ENCODE results near the gene SFMBT2.

Gene SFMBT2

GRCh38 chr10:7298495-7298894 lies 112.3 kb downstream of the SFMBT2 start:
- no peak for DNase-seq (ENCODE audit: low spot score)

- no peak for DNase-seq (ENCODE audit: low spot score)
Observed at GRCh38 chr10:7297094-7297493, 113.7 kb downstream of the SFMBT2 start.

GRCh38 chr10:7296648-7297047 lies 114.2 kb downstream of the SFMBT2 start:
- DNase-seq (ENCODE audit: low spot score) = no peak

GRCh38 chr10:7296076-7296475 lies 114.8 kb downstream of the SFMBT2 start:
- no peak for DNase-seq (ENCODE audit: low spot score)

- no peak for DNase-seq (ENCODE audit: low spot score)
Observed at GRCh38 chr10:7293378-7293920, 117.4 kb downstream of the SFMBT2 start.

DNA sequence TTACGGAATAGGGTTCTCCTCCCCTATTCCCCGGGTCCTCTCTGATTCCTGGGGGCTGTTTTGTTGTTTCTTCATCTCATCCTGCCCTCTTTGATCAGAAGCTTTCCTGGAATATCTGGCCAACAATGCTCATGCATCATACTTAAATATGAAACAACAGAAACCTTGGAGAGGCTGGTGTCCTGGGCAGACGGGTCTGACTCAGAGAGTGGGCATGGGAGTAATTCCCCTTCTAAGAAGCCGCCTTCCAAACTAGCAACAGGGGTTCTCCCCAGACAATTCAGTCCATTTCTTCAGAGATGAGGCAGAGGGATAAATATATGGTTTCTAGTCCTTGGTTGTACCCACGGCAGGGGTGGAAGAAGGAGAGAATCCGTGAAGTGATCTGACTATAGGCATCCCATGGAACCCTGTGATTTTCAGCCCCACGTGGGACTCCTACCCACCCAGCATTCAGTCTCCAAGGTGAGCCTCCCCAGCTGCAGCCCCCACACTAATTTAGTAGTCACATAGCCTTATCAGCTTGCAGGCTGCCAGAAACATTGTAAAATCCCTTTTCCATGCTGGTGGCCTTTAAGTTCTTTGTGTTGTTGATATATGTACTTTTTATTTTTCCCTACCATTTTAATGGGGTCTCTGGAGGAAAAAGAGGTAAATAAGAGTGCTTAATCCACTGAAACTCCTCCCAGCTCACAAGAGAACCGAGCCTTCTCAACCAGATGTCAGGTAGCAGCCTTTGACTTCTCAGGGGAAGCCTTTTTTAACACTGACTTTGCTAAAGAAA lies 119.2 kb downstream of the SFMBT2 start:
- no peak for DNase-seq (ENCODE audit: low spot score)

- DNase-seq (ENCODE audit: low spot score) = no peak
Observed at GRCh38 chr10:7288060-7288690, 122.7 kb downstream of the SFMBT2 start.

DNA sequence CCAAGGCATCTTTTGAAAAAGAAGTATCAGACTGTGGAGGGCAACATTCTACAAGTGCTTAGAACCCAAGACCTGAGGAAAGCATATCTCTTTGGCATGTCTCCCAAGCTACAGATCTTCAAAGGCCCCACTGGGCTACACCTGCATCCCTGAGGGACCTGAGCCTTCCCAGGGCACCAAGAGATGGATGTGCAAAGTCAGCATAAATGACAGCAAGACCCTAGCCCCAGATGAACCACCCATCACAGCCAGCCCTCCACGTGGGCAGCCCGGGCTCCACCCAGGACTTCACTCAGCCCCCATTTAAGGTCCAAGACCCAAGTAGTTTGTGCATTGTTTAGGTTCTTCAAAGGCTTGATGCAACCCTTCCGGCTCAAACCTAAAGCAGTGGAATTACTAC lies 123.5 kb downstream of the SFMBT2 start:
- DNase-seq (ENCODE audit: low spot score) = no peak

DNA sequence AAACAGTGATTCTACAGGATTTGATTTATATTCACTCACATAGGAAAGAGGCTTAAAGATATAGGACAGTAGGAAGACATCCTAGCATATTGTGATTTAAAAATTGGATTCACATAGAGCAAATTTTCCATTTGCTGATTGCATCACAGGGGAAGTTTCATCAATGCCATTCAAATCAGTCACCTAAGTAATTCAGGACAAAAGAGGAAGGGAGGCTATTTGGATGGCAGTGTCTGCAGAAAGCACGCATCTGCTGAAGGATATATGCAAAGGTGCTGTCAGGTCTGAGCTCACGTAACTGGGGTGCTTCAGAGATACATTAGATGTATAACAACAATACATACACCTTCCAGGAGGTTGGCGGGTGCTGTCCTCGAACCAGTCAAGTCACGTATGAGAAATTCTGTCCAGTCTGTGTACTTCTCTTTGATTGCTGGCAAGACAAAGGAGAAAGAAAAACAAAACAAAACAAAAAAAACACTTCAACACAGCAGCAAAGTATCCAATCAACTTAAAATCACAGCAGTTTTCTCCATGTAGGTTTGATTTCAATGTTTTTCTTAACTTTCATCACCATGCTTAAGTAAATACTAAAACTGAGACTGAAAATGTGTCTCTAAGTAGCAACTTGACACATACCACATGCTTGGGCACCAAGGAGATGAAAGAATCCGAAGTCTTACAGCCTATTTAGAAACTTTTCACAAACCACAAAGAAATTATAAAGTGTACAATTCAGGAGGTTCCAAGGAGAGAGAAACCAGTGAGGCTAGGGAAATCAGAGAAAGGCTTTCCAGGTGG lies 125.1 kb downstream of the SFMBT2 start:
- no peak for DNase-seq (ENCODE audit: low spot score)

DNA sequence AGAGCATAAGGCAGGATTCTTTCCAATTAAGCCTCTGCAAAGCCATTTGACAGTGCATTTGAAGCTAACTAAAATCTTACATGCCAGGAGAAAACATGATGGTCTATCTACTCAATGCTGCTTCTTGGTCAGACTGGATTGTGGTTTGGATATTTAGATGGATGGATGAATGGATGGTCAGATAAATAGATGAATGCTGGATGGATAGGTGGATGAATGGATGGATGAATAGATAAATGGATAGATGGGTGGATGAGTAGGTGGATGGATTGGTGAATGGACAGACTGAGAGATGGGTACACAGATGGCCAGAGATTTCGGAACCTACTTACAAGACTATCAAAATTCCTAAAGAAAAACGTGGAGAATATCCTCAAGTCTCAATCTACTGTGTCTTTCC lies 127.6 kb downstream of the SFMBT2 start:
- no peak for DNase-seq (ENCODE audit: low spot score)

DNA sequence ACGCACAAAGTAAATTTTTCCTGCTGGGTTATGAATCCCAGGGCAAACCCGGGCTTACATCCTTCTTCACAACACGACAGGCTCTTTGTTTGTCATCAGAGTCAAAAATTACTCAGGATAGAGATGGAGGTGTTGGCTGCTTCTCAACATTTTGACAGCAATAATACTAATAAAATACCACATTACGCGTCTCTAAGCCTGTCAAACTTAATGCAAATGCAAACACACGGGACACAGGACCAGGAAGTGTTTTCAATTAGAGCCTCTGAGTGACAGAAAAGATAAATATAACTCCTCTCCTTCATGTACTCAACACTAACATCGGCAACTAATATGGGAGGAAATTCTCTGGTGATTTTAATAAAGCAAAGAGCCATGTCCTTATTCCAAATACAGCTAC lies 128.4 kb downstream of the SFMBT2 start:
- DNase-seq (ENCODE audit: low spot score) = no peak

DNA sequence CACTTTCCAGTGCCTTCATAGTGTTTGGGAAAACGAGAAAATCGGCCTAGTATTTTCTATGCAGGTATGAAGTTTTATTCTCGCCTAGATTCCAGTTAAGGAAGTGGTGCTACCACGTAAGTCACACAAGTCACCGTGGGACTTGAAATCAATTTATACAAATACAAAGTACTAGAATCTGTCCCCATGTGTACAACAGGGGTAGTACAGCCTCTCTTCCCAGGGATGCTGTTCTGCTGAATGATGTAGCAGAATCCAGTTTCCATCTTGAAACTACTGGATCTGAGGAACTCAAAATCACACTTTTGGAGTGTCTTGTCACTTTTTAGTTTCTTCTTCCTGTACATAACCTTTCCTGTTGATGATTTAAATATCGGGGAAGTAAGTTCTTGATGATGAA lies 129.4 kb downstream of the SFMBT2 start:
- DNase-seq (ENCODE audit: low spot score) = no peak

GRCh38 chr10:7279303-7279702 lies 131.5 kb downstream of the SFMBT2 start:
- no peak for DNase-seq (ENCODE audit: low spot score)

DNA sequence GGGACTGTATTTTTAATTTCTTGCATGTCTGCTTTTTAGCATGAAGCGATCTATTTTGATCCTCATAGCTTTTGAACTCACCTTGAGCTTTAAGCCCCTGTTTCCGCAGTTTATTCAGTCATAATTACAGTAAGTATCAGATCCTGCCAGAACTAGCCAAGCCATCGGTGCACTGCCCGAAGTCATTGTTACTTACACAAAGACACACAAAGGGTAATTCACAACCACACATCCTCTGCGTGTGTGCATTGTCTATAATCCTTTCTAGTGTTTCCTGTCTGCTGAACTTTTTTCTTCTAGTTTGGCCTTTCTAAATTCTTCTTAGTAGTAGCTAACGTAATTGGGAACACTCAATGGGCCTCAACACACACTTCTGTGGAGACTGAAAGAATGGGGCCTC lies 133.0 kb downstream of the SFMBT2 start:
- no peak for DNase-seq (ENCODE audit: low spot score)

DNA sequence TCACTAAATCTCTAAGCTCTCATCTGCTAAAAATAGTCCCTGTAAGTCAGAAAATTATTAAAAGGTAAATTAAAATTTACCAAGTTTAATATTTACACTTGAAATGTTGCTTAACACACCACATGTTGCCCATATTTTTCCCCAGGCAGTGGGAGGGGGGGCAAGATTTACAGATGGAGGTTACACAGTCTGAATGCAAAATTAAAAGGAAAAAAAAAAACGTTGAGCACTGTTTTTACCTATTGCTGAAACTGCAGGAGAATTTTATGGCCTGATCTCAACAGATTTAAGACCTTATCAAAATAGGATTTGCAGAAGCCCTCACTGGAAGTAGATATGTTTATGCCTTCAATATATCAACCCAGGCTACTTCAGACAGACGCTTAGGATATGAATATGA lies 133.4 kb downstream of the SFMBT2 start:
- DNase-seq (ENCODE audit: low spot score) = no peak

DNA sequence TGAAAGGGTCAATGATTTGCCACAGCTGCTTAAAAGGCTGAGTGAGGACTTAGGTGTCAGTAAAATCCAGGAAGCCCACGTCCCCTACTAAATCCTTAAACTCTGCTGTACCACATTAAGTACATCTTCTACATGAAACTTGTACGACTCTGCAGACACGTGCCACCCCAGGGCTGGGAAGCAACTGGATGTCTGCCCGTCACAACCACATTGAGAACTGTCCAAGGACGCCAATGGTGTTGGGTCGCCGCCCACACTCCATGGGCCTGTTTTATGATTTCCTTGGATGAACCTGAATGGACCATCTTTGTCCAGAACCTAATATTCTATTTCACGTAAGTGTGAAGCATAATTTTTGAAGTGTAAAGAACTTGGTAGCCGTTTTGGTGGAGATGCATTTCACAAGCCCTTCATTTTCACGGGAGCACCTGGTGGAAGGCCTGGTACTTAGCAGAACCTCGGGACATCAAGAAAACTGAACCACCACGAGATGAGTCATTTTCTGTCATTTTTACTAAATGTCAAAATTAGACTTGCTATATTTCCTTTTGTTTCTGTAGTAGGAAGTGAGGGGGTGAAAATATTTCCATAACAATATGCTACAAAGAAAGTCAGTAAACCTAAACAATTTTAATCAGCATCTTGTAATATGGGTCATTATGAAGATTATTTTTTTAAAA lies 134.9 kb downstream of the SFMBT2 start:
- DNase-seq (ENCODE audit: low spot score) = no peak

DNA sequence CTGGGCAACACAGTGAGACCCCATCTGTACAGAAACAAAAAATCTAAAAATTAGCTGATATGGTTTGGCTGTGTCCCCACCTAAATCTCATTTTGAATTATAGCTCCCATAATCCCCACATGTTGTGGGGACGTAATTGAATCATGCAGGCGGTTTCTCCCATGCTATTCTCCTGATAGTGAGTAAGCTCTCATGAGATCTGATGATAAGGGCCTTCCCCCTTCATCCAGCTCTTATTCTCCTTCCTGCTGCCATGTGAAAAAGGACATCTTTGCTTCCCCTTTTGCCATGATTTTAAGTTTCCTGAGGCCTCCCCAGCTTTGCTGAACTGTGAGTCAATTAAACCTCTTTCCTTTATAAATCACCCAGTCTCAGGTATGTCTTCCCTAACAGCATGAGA lies 136.5 kb downstream of the SFMBT2 start:
- DNase-seq (ENCODE audit: low spot score) = no peak

GRCh38 chr10:7272008-7272407 lies 138.8 kb downstream of the SFMBT2 start:
- no peak for DNase-seq (ENCODE audit: low spot score)

- no peak for DNase-seq (ENCODE audit: low spot score)
Observed at GRCh38 chr10:7269988-7270387, 140.8 kb downstream of the SFMBT2 start.

DNA sequence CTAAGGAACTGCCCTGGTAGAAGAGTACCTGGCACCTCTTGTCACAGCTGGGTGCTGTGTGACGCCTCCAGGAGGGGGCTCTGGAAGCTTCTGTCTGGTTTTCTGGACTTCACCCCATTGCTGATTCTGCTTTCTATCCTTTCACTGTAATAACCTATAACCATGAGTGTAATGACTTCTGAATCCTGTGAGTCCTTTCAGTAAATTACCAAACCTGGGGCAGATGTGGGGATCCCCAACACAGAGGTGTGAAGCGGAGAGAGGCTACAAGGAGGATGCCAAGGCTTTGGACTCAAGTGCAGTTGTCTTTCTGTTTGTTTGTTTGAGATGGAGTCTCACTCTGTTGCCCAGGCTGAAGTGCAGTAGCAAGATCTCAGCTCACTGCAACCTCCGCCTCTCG lies 143.7 kb downstream of the SFMBT2 start:
- DNase-seq (ENCODE audit: low spot score) = no peak

- DNase-seq (ENCODE audit: low spot score) = no peak
Observed at GRCh38 chr10:7265396-7266123, 145.3 kb downstream of the SFMBT2 start.
